ENCODE measurements around the gene ARL8B.

The ARL8B gene

DNA sequence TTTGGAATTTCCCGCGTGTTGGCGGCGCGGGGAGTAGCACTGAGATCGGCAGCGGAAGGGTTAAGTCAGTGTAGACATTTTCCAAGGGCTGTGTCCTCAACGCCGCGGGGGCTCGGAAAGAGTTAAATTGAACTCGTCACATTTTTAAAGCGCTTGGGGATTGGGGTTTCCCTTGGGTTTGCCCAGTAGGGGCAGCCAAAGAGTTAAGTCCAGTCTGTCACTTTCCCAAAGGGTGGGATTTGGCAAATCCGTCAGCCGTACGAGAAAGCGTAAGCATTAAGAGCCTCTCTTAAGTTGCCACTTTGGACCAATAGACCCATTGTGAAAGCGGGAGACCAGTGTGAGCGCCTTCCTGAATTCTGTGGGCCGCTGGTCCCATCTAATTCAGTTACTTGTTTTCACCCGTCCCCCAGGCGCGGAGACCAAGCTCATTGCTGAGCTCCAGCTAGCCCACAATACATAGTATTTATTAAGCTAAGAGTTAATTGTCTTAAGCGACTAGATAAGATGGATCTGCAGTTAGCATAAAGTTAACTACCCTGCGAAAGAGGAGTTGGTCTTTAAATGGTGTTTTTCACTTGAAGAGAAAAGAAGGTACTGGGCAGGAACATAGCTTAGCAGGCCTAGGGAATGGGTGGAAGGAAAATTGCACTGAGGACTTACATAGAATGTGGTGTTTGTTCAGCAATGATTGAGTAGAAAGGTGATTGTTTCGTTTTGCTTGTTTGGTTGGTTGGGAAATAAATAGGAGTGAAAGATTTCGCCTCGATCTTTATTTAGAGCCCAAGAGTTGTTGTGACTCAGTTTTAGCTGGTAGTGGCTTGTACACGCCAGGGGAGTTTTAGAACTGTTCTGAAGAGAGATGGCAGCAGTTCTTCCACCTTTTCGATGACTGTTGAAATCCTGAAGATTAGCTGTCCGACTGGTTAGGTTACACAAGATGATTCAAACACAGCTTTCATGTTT is 932 bp downstream of the ARL8B start:
- peak; percentile 52 for DNase-seq (ENCODE audit: extremely low spot score)
- TF ChIP-seq BHLHE40 (IDR thresholded peaks at IDR 0.05; ENCODE audit: borderline replicate concordance): no peak
- TF ChIP-seq TARDBP (IDR thresholded peaks at IDR 0.05): 0 out of 2 replicates have a peak, but pooled peaks have one; percentile 16
- POLR2A ChIA-PET: interaction anchor here (0.7 to 1.7 kb wide), 4 partner anchors 16 to 102 kb away, joined by 3 to 4 read pairs (median 3); no protein-coding TSS in a partner anchor
- CTCF ChIA-PET: interaction anchor here (0.5 to 1.1 kb wide), 7 partner anchors 13 to 402 kb away, joined by 3 to 4 read pairs (median 3); no protein-coding TSS in a partner anchor

DNA sequence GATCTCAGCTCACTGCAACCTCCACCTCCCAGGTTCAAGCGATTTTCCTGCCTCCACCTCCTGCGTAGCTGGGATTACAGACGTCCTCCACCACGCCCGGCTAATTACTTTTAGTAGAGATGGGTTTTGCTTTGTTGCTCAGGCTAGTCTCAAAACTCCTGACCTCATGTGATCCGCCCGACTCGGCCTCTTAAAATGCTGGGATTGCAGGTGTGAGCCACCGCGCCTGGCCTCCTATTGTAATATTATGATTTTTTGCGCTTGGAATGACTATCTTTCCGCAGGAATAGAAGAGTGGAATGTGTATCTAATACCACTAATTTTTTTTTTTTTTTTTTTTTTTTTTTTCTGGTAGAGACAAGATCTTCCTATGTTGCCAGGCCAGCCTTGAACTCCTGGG is 1.8 kb downstream of the ARL8B start:
- TF ChIP-seq CTBP1 (IDR thresholded peaks at IDR 0.05; ENCODE audit: borderline replicate concordance) (no peak), ELF4 (IDR thresholded peaks at IDR 0.05) (no peak), ZNF384 (IDR thresholded peaks at IDR 0.05) (peak; percentile 50; the same call in 1 of the 2 replicates)
- no peak for DNase-seq (ENCODE audit: extremely low spot score)
- POLR2A ChIA-PET: interaction anchor here (0.7 to 1.7 kb wide), 2 partner anchors 65 to 145 kb away, joined by 3 to 4 read pairs; no protein-coding TSS in a partner anchor
- CTCF ChIA-PET: interaction anchor here (0.6 to 0.9 kb wide), 3 partner anchors 14 to 65 kb away, joined by 3 to 4 read pairs (median 3); no protein-coding TSS in a partner anchor

DNA sequence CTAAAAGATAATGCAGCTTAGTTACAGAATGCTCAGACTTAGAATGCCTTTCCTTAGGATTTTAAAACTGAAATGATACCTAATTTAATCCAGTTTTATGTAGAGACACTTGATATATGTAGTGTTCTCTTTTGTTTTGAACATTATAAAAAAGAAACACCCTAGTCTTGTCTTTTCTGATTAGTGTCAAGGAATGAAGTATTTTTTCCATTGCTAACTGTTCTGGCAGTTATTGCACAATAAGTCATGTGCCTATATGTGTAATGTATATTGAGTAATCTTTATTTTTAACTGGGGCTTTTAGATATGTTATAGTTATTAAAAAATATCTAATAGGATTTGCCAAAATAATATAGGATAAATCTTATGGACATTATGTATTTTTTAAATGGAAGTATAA is 4.5 kb downstream of the ARL8B start:
- ChIA-PET CTCF (no interaction called here), POLR2A (no interaction called here)
- TF ChIP-seq FOXM1 (IDR thresholded peaks at IDR 0.05; ENCODE audit: borderline replicate concordance): no peak
- no peak for TF ChIP-seq L3MBTL2 (conservative IDR thresholded peaks at IDR 0.05)
- TF ChIP-seq NFRKB (IDR thresholded peaks at IDR 0.05): no peak
- TF ChIP-seq, protein P1, sequence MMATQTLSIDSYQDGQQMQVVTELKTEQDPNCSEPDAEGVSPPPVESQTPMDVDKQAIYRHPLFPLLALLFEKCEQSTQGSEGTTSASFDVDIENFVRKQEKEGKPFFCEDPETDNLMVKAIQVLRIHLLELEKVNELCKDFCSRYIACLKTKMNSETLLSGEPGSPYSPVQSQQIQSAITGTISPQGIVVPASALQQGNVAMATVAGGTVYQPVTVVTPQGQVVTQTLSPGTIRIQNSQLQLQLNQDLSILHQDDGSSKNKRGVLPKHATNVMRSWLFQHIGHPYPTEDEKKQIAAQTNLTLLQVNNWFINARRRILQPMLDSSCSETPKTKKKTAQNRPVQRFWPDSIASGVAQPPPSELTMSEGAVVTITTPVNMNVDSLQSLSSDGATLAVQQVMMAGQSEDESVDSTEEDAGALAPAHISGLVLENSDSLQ (IDR thresholded peaks at IDR 0.05): no peak
- no peak for TF ChIP-seq CTBP1 (IDR thresholded peaks at IDR 0.05; ENCODE audit: borderline replicate concordance)
- no peak for DNase-seq (ENCODE audit: extremely low spot score)

DNA sequence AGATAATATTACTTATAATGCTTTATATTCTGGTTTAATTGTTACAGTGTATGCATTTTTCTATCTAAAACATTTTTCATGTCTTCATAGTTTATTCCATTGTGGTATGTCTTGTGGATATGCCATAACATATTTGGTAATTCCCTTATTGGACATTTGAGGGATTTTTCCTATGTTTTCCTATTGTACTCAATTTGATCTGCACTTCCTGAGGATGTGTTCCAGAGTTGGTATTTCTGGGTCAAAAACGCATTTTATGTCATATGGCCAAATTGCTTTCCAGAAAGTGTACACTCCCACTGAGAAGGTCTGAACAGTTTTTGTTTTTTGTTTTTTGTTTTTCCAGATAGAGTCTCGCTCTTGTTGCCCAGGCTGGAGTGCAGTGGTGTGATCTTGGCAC is 6.8 kb downstream of the ARL8B start:
- POLR2A ChIA-PET: no interaction called here
- CTCF ChIA-PET: no interaction called here
- DNase-seq (ENCODE audit: extremely low spot score): no peak
- TF ChIP-seq HDGF (IDR thresholded peaks at IDR 0.05; ENCODE audit: borderline replicate concordance): no peak
- no peak for TF ChIP-seq FOXK2 (IDR thresholded peaks at IDR 0.05)
- TF ChIP-seq ARNT (IDR thresholded peaks at IDR 0.05): no peak
- no peak for TF ChIP-seq NFRKB (IDR thresholded peaks at IDR 0.05)
- no peak for TF ChIP-seq ZNF384 (IDR thresholded peaks at IDR 0.05)
- TF ChIP-seq CTBP1 (IDR thresholded peaks at IDR 0.05; ENCODE audit: borderline replicate concordance): no peak
- no peak for TF ChIP-seq SP1 (IDR thresholded peaks at IDR 0.05)
- TF ChIP-seq L3MBTL2 (conservative IDR thresholded peaks at IDR 0.05): no peak
- TF ChIP-seq ELF4 (IDR thresholded peaks at IDR 0.05): no peak
- TF ChIP-seq, protein P1 (IDR thresholded peaks at IDR 0.05): no peak
- TF ChIP-seq LEF1 (IDR thresholded peaks at IDR 0.05; ENCODE audit: borderline replicate concordance): no peak
- no peak for TF ChIP-seq SUZ12 (IDR thresholded peaks at IDR 0.05)

DNA sequence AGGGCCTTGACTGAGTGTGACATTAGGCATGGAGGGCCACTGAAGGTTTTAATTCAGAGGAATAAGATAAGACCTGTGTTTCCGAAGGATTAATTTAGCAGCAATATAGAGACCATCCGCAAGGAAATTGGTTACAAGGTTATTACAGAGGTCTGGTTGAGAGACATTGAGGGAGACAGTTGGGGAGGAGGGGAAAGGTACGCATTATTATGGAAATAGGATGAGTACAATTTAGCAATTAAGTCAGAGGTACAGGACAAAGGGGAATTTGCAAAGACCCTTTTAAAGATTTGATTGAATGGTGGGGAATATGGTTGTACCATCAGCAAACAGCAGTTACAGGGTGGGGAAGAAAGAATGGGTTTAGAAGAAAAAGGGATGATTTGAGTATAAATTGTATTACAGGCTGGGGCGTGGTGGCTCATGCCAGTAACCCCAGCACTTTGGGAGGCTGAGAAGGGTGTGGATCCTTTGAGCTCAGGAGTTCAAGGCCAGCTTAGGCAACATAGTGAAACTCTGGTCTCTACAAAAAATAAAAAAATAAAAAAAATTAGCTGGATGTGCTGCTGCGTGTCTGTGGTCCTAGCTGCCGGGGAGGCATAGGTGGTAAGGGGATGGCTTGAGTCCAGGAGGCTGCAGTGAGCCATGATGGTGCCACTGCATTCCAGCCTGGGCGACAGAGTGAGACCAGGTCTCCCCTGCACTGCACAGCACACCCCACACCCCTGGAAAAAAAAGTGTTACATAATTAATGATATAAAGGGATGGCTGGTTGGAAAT is 11.3 kb downstream of the ARL8B start:
- TF ChIP-seq BHLHE40 (IDR thresholded peaks at IDR 0.05; ENCODE audit: borderline replicate concordance) (no peak), SUZ12 (IDR thresholded peaks at IDR 0.05) (no peak), FOXA1 (IDR thresholded peaks at IDR 0.05) (no peak), LEF1 (IDR thresholded peaks at IDR 0.05; ENCODE audit: borderline replicate concordance) (no peak), FOXM1 (IDR thresholded peaks at IDR 0.05; ENCODE audit: borderline replicate concordance) (no peak), L3MBTL2 (conservative IDR thresholded peaks at IDR 0.05) (no peak), ZNF384 (IDR thresholded peaks at IDR 0.05) (no peak), CTBP1 (IDR thresholded peaks at IDR 0.05; ENCODE audit: borderline replicate concordance) (no peak), TARDBP (IDR thresholded peaks at IDR 0.05) (no peak), SP1 (IDR thresholded peaks at IDR 0.05) (no peak), ARNT (IDR thresholded peaks at IDR 0.05) (no peak), FOXK2 (IDR thresholded peaks at IDR 0.05) (no peak)
- TF ChIP-seq, protein P1 (IDR thresholded peaks at IDR 0.05): no peak
- POLR2A ChIA-PET: no interaction called here
- DNase-seq (ENCODE audit: extremely low spot score): no peak
- CTCF ChIA-PET: no interaction called here

DNA sequence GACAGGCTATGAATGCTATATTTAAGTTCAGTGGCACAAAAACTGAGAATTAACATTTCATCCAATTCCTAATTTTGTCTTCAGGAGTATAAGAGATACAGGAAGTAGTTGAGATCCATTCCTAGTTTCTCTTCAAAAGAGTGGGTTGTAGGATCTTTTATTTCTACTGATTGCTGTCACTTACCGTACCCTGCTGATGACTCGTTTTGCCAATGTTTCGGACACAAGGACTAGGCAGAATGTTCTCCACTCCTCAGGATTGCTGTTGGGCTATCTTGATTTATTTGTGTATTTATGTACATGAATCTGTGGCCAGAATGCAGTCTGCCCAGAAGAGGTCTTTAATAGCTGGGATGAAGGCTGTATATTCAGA is 11.9 kb downstream of the ARL8B start:
- ChIA-PET POLR2A (no interaction called here), CTCF (no interaction called here)
- no peak for DNase-seq (ENCODE audit: extremely low spot score)
- no peak for TF ChIP-seq ARNT (IDR thresholded peaks at IDR 0.05)
